DOHH2 (cell line): ENCODE data around the gene SLC16A3.

Experiments used
- H3F3A ChIP-seq: fragments of 200-600 bp; sonication (generic), shearing (Covaris generic); 2 replicates; pipeline ENCODE4 v1.6.0; 2016; ENCODE audit warnings: antibody characterized with exemption, mild to moderate bottlenecking; ENCODE audit not compliant: control insufficient read depth, insufficient read depth
- H3K27ac ChIP-seq: fragments of 200-600 bp; sonication (generic); 2 replicates; pipeline ENCODE4 v1.5.1; 2014; ENCODE audit warnings: low read depth, mild to moderate bottlenecking, low read length, moderate library complexity
- H3K27me3 ChIP-seq: fragments of 200-600 bp; sonication (generic); 2 replicates; pipeline ENCODE4 v1.6.1; 2014; ENCODE audit warnings: mild to moderate bottlenecking, low read length, mixed read lengths; ENCODE audit not compliant: control insufficient read depth
- H3K36me3 ChIP-seq: fragments of 200-600 bp; sonication (generic); 2 replicates; pipeline ENCODE4 v1.6.1; 2014; ENCODE audit warnings: mild to moderate bottlenecking, low read length, moderate library complexity, mixed read lengths; ENCODE audit not compliant: control insufficient read depth
- H3K4me1 ChIP-seq: fragments of 200-600 bp; sonication (generic); 2 replicates; pipeline ENCODE4 v1.6.1; 2014; ENCODE audit warnings: mild to moderate bottlenecking, low read length, mixed read lengths; ENCODE audit not compliant: control insufficient read depth
- H3K4me2 ChIP-seq: fragments of 200-600 bp; sonication (generic); 2 replicates; pipeline ENCODE4 v1.6.0; 2014; ENCODE audit warnings: mild to moderate bottlenecking, low read length, moderate library complexity
- H3K4me3 ChIP-seq: fragments of 200-600 bp; sonication (generic); 2 replicates; pipeline ENCODE4 v1.5.1; 2014; ENCODE audit warnings: mild to moderate bottlenecking, low read length, mixed read lengths
- H3K79me2 ChIP-seq: fragments of 200-600 bp; sonication (generic); 2 replicates; pipeline ENCODE4 v1.6.1; 2014; ENCODE audit warnings: mild to moderate bottlenecking, low read length, mixed read lengths; ENCODE audit not compliant: control insufficient read depth
- H3K9me2 ChIP-seq: fragments of 200-600 bp; sonication (generic); replicated peaks from 2 replicates; pipeline ENCODE4 v1.6.1; 2014; ENCODE audit warnings: mild to moderate bottlenecking, low read length, mixed read lengths; ENCODE audit not compliant: control insufficient read depth
- H3K9me3 ChIP-seq: fragments of 200-600 bp; sonication (generic); 2 replicates; pipeline ENCODE4 v1.6.1; 2014; ENCODE audit warnings: antibody characterized with exemption, low read length, mixed read lengths; ENCODE audit not compliant: control insufficient read depth, insufficient read depth
- H4K20me1 ChIP-seq: fragments of 200-600 bp; sonication (generic); 2 replicates; pipeline ENCODE4 v1.6.0; 2014; ENCODE audit warnings: low read depth, mild to moderate bottlenecking, antibody characterized with exemption, low read length, moderate library complexity; ENCODE audit not compliant: control insufficient read depth, insufficient read depth
- EZH2phosphoT487 ChIP-seq: fragments of 200-600 bp; sonication (generic); IDR thresholded peaks from 2 replicates; pipeline ENCODE4 v1.6.1; 2017; ENCODE audit warnings: borderline replicate concordance, mild to moderate bottlenecking, antibody characterized with exemption, low read length, moderate library complexity, mixed read lengths
- TF ChIP-seq, protein P1 (sequence below): fragments of 200-600 bp; sonication (generic); IDR thresholded peaks from one replicate; pipeline ENCODE4 v1.5.1; 2014; ENCODE audit warnings: antibody characterized with exemption, mild to moderate bottlenecking, low read depth, low read length; ENCODE audit not compliant: poor library complexity, severe bottlenecking

Gene SLC16A3

GRCh38 chr17:82246040-82246364 lies 17.2 kb downstream of the SLC16A3 start:
- Histone ChIP-seq H3K27ac (no peak overlapping the region), H3F3A (peaks cover 2% of the 10 kb centered on the region; the same call in 1 of the 2 replicates), H3K4me3 (no peak overlapping the region), H3K79me2 (peaks cover 4% of the 10 kb centered on the region; the same call in 1 of the 2 replicates), H3K9me3 (no peaks in the 10 kb centered on the region), H3K4me2 (no peak overlapping the region), H3K27me3 (no peaks in the 10 kb centered on the region), H3K9me2 (no peaks in the 10 kb centered on the region), H4K20me1 (0 out of 2 replicates have a peak, but pooled peaks cover 6% of the 10 kb centered on the region), H3K36me3 (peaks cover 93% of the 10 kb centered on the region), H3K4me1 (no peaks in the 10 kb centered on the region)
- TF ChIP-seq EZH2phosphoT487: no peak
- TF ChIP-seq, protein P1, sequence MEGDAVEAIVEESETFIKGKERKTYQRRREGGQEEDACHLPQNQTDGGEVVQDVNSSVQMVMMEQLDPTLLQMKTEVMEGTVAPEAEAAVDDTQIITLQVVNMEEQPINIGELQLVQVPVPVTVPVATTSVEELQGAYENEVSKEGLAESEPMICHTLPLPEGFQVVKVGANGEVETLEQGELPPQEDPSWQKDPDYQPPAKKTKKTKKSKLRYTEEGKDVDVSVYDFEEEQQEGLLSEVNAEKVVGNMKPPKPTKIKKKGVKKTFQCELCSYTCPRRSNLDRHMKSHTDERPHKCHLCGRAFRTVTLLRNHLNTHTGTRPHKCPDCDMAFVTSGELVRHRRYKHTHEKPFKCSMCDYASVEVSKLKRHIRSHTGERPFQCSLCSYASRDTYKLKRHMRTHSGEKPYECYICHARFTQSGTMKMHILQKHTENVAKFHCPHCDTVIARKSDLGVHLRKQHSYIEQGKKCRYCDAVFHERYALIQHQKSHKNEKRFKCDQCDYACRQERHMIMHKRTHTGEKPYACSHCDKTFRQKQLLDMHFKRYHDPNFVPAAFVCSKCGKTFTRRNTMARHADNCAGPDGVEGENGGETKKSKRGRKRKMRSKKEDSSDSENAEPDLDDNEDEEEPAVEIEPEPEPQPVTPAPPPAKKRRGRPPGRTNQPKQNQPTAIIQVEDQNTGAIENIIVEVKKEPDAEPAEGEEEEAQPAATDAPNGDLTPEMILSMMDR: no peak

GRCh38 chr17:82246365-82247181 lies 17.7 kb downstream of the SLC16A3 start:
- Histone ChIP-seq H3K79me2 (peaks cover 4% of the 10 kb centered on the region; the same call in 1 of the 2 replicates), H3K27ac (no peak overlapping the region), H3K4me3 (no peak overlapping the region), H4K20me1 (0 out of 2 replicates have a peak, but pooled peaks cover 6% of the 10 kb centered on the region), H3K27me3 (no peaks in the 10 kb centered on the region), H3K9me3 (no peaks in the 10 kb centered on the region), H3K4me2 (no peak overlapping the region), H3F3A (peaks cover 2% of the 10 kb centered on the region; the same call in 1 of the 2 replicates), H3K9me2 (no peaks in the 10 kb centered on the region), H3K4me1 (no peaks in the 10 kb centered on the region), H3K36me3 (peaks cover 94% of the 10 kb centered on the region)
- no peak for TF ChIP-seq EZH2phosphoT487
- TF ChIP-seq, protein P1: no peak

DNA sequence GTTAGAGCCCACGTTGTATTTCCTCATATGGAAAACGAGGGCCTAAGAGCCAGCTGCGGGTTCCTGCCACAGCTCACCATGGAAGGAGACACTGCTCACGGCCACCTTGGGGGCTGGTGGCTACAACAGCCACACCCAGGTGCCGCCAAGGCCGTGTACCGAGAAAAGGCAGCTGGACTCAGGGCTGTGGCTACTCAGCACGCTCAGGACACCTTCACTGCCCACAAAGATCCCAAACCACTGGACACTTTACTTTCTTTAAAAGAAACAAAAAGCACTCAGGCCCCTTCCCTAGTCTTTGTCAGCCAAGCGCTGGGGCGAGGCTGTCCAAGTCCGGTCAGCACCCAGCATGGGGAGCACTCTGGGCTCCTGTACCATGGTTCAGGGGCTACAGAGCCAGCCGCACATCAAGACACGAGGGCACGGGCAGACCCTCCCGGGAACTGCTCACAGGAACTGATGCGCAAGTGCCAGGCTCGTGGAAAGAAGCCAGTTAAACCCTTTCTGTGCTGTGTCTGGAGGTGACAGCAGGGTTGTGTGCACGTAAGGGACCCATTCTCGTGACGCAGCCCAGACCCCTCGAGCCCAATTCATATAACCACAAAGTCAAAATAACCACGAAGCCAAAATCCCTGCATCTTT lies 18.5 kb downstream of the SLC16A3 start:
- 0 out of 2 replicates have a peak, but pooled peaks cover 6% of the 10 kb centered on the region for H4K20me1 ChIP-seq
- TF ChIP-seq, protein P1: no peak
- no peak for TF ChIP-seq EZH2phosphoT487
- no peak overlapping the region for H3K27ac ChIP-seq
- no peaks in the 10 kb centered on the region for H3K4me1 ChIP-seq
- H3K4me2 ChIP-seq: no peak overlapping the region
- peaks cover 4% of the 10 kb centered on the region; the same call in 1 of the 2 replicates for H3K79me2 ChIP-seq
- peaks cover 2% of the 10 kb centered on the region; the same call in 1 of the 2 replicates for H3F3A ChIP-seq
- peaks cover 98% of the 10 kb centered on the region for H3K36me3 ChIP-seq
- no peaks in the 10 kb centered on the region for H3K27me3 ChIP-seq
- no peaks in the 10 kb centered on the region for H3K9me3 ChIP-seq
- H3K9me2 ChIP-seq: no peaks in the 10 kb centered on the region
- no peak overlapping the region for H3K4me3 ChIP-seq
